Lower lobe of right lung (tissue), 2 donors: ENCODE results near the gene AGA. TPM values are rescaled to one million over a fixed set of nuclear protein-coding genes. Genes with fewer than 3 reads are reported as not detected.

Source experiments
- ATAC-seq, 2 donors: fragments of 200-7000 bp; cut with Tn5 transposase; one replicate each; pipeline ENCODE4 v1.9.1; 2020 to 2022; ENCODE audit warnings: mild to moderate bottlenecking in 2 of 2, moderate library complexity in 2 of 2
- DNase-seq: peaks from one replicate; pipeline ENCODE4 v3.0.0-alpha.2; 2020
- H3K27ac ChIP-seq: fragments of 200-600 bp; one replicate; pipeline ENCODE4 v1.8.0; 2022
- H3K27me3 ChIP-seq: fragments of 200-600 bp; one replicate; pipeline ENCODE4 v1.8.0; 2022; ENCODE audit warnings: low read depth
- H3K36me3 ChIP-seq: fragments of 200-600 bp; one replicate; pipeline ENCODE4 v1.8.0; 2022; ENCODE audit warnings: mild to moderate bottlenecking
- H3K4me1 ChIP-seq: fragments of 200-600 bp; one replicate; pipeline ENCODE4 v1.8.0; 2022
- H3K4me3 ChIP-seq: fragments of 200-600 bp; one replicate; pipeline ENCODE4 v1.8.0; 2022; ENCODE audit warnings: mild to moderate bottlenecking
- H3K9me3 ChIP-seq: fragments of 200-600 bp; one replicate; pipeline ENCODE4 v1.8.0; 2022
- CTCF ChIP-seq: fragments of 200-600 bp; IDR thresholded peaks from one replicate; pipeline ENCODE4 v1.8.0; 2022; ENCODE audit warnings: antibody characterized with exemption, mild to moderate bottlenecking
- intact Hi-C: fragments of 100-400 bp; cut with DNase I; formaldehyde crosslinking; loops from one replicate; pipeline ENCODE4 v1.11.0; 2022
- total RNA-seq: library from RNA; stranded (reverse); fragmentation: NEBNext Ultra II Directional; extraction: Animal tissue kit (Norgen Biotek cat#: 25700); gene quantifications from one replicate; pipeline ENCODE4 v1.2.1, GENCODE V29; 2021
- donor health status: DM: no; HTN: yes; CAD: no; lungs with severe emphysema.

AGA gene
- total RNA-seq, 1 donor from 2014 or later = 29.8 TPM

GRCh38 chr4:177485528-177485927, 43.3 kb upstream of the AGA start:
- Histone ChIP-seq H3K4me3 (no peak overlapping the region), H3K4me1 (no peaks in the 10 kb centered on the region), H3K27ac (no peak overlapping the region), H3K27me3 (no peaks in the 10 kb centered on the region), H3K9me3 (no peaks in the 10 kb centered on the region), H3K36me3 (no peaks in the 10 kb centered on the region)
- DNase-seq (no peak), ATAC-seq (no peak)
- intact Hi-C loops = no loop called here
- no peak for TF ChIP-seq CTCF

DNA sequence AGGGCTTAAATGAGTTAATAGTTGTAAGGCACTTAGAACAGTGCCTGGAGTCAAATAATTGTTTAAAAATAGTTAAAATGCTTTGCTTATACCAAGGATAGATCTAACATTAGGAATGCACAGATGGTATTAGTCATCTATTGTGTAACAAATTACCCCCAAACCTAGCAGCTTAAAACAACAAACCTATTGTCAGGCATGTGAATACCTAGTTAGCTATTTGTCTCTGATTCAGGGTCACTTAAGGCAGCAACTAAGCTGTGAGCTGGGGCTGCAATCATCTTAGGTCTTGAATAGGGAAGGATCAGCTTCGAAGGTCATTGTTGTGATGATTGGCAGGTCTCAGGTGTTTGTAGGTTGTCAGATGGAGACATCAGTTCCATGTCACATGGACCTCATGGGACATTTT, 42.4 kb upstream of the AGA start:
- no peak overlapping the region for H3K27ac ChIP-seq

GRCh38 chr4:177483760-177484159, 41.5 kb upstream of the AGA start:
- TF ChIP-seq CTCF = no peak
- H3K4me1 ChIP-seq = no peaks in the 10 kb centered on the region
- no peak overlapping the region for H3K27ac ChIP-seq
- no peak for DNase-seq
- no peak overlapping the region for H3K4me3 ChIP-seq
- intact Hi-C loops = no loop called here
- no peaks in the 10 kb centered on the region for H3K9me3 ChIP-seq
- H3K36me3 ChIP-seq = no peaks in the 10 kb centered on the region
- H3K27me3 ChIP-seq = no peaks in the 10 kb centered on the region
- ATAC-seq = no peak

More for the DNA sequence above, 42.4 kb upstream of the AGA start:
- intact Hi-C loops = no loop called here
- no peak for ATAC-seq
- Histone ChIP-seq H3K9me3 (no peaks in the 10 kb centered on the region), H3K36me3 (no peaks in the 10 kb centered on the region), H3K4me1 (no peaks in the 10 kb centered on the region), H3K4me3 (no peak overlapping the region), H3K27me3 (no peaks in the 10 kb centered on the region)
- no peak for DNase-seq
- no peak for TF ChIP-seq CTCF

GRCh38 chr4:177483271-177483670, 41.0 kb upstream of the AGA start:
- Histone ChIP-seq H3K9me3 (no peaks in the 10 kb centered on the region), H3K4me3 (no peak overlapping the region), H3K4me1 (no peaks in the 10 kb centered on the region), H3K36me3 (no peaks in the 10 kb centered on the region), H3K27ac (no peak overlapping the region), H3K27me3 (no peaks in the 10 kb centered on the region)
- ATAC-seq (no peak), DNase-seq (no peak)
- intact Hi-C loops = no loop called here
- no peak for TF ChIP-seq CTCF

- intact Hi-C loops = no loop called here
- no peaks in the 10 kb centered on the region for H3K27me3 ChIP-seq
- H3K4me3 ChIP-seq = no peak overlapping the region
- H3K4me1 ChIP-seq = no peaks in the 10 kb centered on the region
- no peaks in the 10 kb centered on the region for H3K9me3 ChIP-seq
- ATAC-seq (no peak), DNase-seq (no peak)
- no peak overlapping the region for H3K27ac ChIP-seq
- H3K36me3 ChIP-seq = no peaks in the 10 kb centered on the region
- TF ChIP-seq CTCF = no peak
Observed at GRCh38 chr4:177482367-177482766, 40.1 kb upstream of the AGA start.

- Histone ChIP-seq H3K9me3 (no peaks in the 10 kb centered on the region), H3K4me3 (no peak overlapping the region), H3K27ac (no peak overlapping the region), H3K36me3 (no peaks in the 10 kb centered on the region), H3K4me1 (no peaks in the 10 kb centered on the region), H3K27me3 (no peaks in the 10 kb centered on the region)
- ATAC-seq (no peak), DNase-seq (no peak)
- intact Hi-C loops = no loop called here
- TF ChIP-seq CTCF = no peak
Observed at GRCh38 chr4:177480795-177481194, 38.6 kb upstream of the AGA start.
